Measurements from ENCODE around the gene AGXT.

The AGXT gene

GRCh38 chr2:240899468-240899865 is 30.8 kb downstream of the AGXT start:
- no peaks in the 10 kb centered on the region for H3K27me3 ChIP-seq (ENCODE audit: control insufficient read depth, insufficient read depth, low read length)
- H3K4me1 ChIP-seq (ENCODE audit: control insufficient read depth, insufficient read depth, low read length) = no peaks in the 10 kb centered on the region
- H3K9me3 ChIP-seq (replicated peaks; ENCODE audit: low read length) = no peaks in the 10 kb centered on the region
- no peaks in the 10 kb centered on the region for H3K36me3 ChIP-seq (ENCODE audit: insufficient read depth, low read length)
- H3K4me3 ChIP-seq (ENCODE audit: low read length) = no peak overlapping the region
- H3K4me2 ChIP-seq (ENCODE audit: low read length) = no peak overlapping the region
- H3K9ac ChIP-seq (ENCODE audit: low read depth, low read length) = no peak overlapping the region

GRCh38 chr2:240900141-240900860 is 31.7 kb downstream of the AGXT start:
- peaks cover 2% of the 10 kb centered on the region for H3K27me3 ChIP-seq (ENCODE audit: control insufficient read depth, insufficient read depth, low read length)
- no peak overlapping the region for H3K9ac ChIP-seq (ENCODE audit: low read depth, low read length)
- H3K36me3 ChIP-seq (ENCODE audit: insufficient read depth, low read length) = no peaks in the 10 kb centered on the region
- H3K4me2 ChIP-seq (ENCODE audit: low read length) = no peak overlapping the region
- H3K9me3 ChIP-seq (replicated peaks; ENCODE audit: low read length) = no peaks in the 10 kb centered on the region
- H3K4me3 ChIP-seq (ENCODE audit: low read length) = no peak overlapping the region
- no peaks in the 10 kb centered on the region for H3K4me1 ChIP-seq (ENCODE audit: control insufficient read depth, insufficient read depth, low read length)

GRCh38 chr2:240901986-240902614 is 33.5 kb downstream of the AGXT start:
- no peaks in the 10 kb centered on the region for H3K36me3 ChIP-seq (ENCODE audit: insufficient read depth, low read length)
- no peak overlapping the region for H3K4me3 ChIP-seq (ENCODE audit: low read length)
- no peaks in the 10 kb centered on the region for H3K4me1 ChIP-seq (ENCODE audit: control insufficient read depth, insufficient read depth, low read length)
- no peaks in the 10 kb centered on the region for H3K9me3 ChIP-seq (replicated peaks; ENCODE audit: low read length)
- peaks cover 20% of the 10 kb centered on the region for H3K27me3 ChIP-seq (ENCODE audit: control insufficient read depth, insufficient read depth, low read length)
- no peak overlapping the region for H3K4me2 ChIP-seq (ENCODE audit: low read length)
- H3K9ac ChIP-seq (ENCODE audit: low read depth, low read length) = no peak overlapping the region

GRCh38 chr2:240902615-240903041 is 34.0 kb downstream of the AGXT start:
- H3K27me3 ChIP-seq (ENCODE audit: control insufficient read depth, insufficient read depth, low read length) = peaks cover 24% of the 10 kb centered on the region

GRCh38 chr2:240903191-240904060 is 34.8 kb downstream of the AGXT start:
- Histone ChIP-seq H3K27me3 (ENCODE audit: control insufficient read depth, insufficient read depth, low read length) (peaks cover 24% of the 10 kb centered on the region), H3K4me2 (ENCODE audit: low read length) (no peak overlapping the region), H3K9ac (ENCODE audit: low read depth, low read length) (no peak overlapping the region), H3K4me1 (ENCODE audit: control insufficient read depth, insufficient read depth, low read length) (no peaks in the 10 kb centered on the region), H3K4me3 (ENCODE audit: low read length) (no peak overlapping the region), H3K36me3 (ENCODE audit: insufficient read depth, low read length) (no peaks in the 10 kb centered on the region), H3K9me3 (replicated peaks; ENCODE audit: low read length) (no peaks in the 10 kb centered on the region)

More at GRCh38 chr2:240902615-240903041, 34.0 kb downstream of the AGXT start:
- Histone ChIP-seq H3K36me3 (ENCODE audit: insufficient read depth, low read length) (no peaks in the 10 kb centered on the region), H3K4me3 (ENCODE audit: low read length) (no peak overlapping the region), H3K4me1 (ENCODE audit: control insufficient read depth, insufficient read depth, low read length) (no peaks in the 10 kb centered on the region), H3K9me3 (replicated peaks; ENCODE audit: low read length) (no peaks in the 10 kb centered on the region), H3K4me2 (ENCODE audit: low read length) (no peak overlapping the region), H3K9ac (ENCODE audit: low read depth, low read length) (no peak overlapping the region)

- H3K9ac ChIP-seq (ENCODE audit: low read depth, low read length) = no peak overlapping the region
- no peak overlapping the region for H3K4me2 ChIP-seq (ENCODE audit: low read length)
Observed at GRCh38 chr2:240904216-240905175, 35.9 kb downstream of the AGXT start.

GRCh38 chr2:240905176-240905781 is 36.7 kb downstream of the AGXT start:
- H3K27me3 ChIP-seq (ENCODE audit: control insufficient read depth, insufficient read depth, low read length) = peaks cover 36% of the 10 kb centered on the region
- H3K36me3 ChIP-seq (ENCODE audit: insufficient read depth, low read length) = no peaks in the 10 kb centered on the region
- H3K4me1 ChIP-seq (ENCODE audit: control insufficient read depth, insufficient read depth, low read length) = no peaks in the 10 kb centered on the region
- H3K4me2 ChIP-seq (ENCODE audit: low read length) = no peak overlapping the region
- no peak overlapping the region for H3K4me3 ChIP-seq (ENCODE audit: low read length)
- no peaks in the 10 kb centered on the region for H3K9me3 ChIP-seq (replicated peaks; ENCODE audit: low read length)
- no peak overlapping the region for H3K9ac ChIP-seq (ENCODE audit: low read depth, low read length)

More at GRCh38 chr2:240904216-240905175, 35.9 kb downstream of the AGXT start:
- Histone ChIP-seq H3K4me3 (ENCODE audit: low read length) (no peak overlapping the region), H3K36me3 (ENCODE audit: insufficient read depth, low read length) (no peaks in the 10 kb centered on the region), H3K27me3 (ENCODE audit: control insufficient read depth, insufficient read depth, low read length) (peaks cover 28% of the 10 kb centered on the region), H3K4me1 (ENCODE audit: control insufficient read depth, insufficient read depth, low read length) (no peaks in the 10 kb centered on the region), H3K9me3 (replicated peaks; ENCODE audit: low read length) (no peaks in the 10 kb centered on the region)

- no peaks in the 10 kb centered on the region for H3K9me3 ChIP-seq (replicated peaks; ENCODE audit: low read length)
- H3K9ac ChIP-seq (ENCODE audit: low read depth, low read length) = no peak within 1 kb of the TSS
- no peak within 1 kb of the TSS for H3K4me3 ChIP-seq (ENCODE audit: low read length)
- H3K36me3 ChIP-seq (ENCODE audit: insufficient read depth, low read length) = no peaks in the 10 kb centered on the region
- no peaks in the 10 kb centered on the region for H3K4me1 ChIP-seq (ENCODE audit: control insufficient read depth, insufficient read depth, low read length)
- H3K4me2 ChIP-seq (ENCODE audit: low read length) = no peak within 1 kb of the TSS
- H3K27me3 ChIP-seq (ENCODE audit: control insufficient read depth, insufficient read depth, low read length) = peaks cover 38% of the 10 kb centered on the region
Observed at GRCh38 chr2:240906141-240906910, 37.7 kb downstream of the AGXT start, which contains the start of gene CROCC2. Gene CROCC2 (plus strand): TSS chr2:240906336. CDS start chr2:240906514, 178 bp downstream.

GRCh38 chr2:240906911-240907590 is 38.4 kb downstream of the AGXT start:
- no peak overlapping the region for H3K4me3 ChIP-seq (ENCODE audit: low read length)
- no peaks in the 10 kb centered on the region for H3K9me3 ChIP-seq (replicated peaks; ENCODE audit: low read length)
- no peaks in the 10 kb centered on the region for H3K36me3 ChIP-seq (ENCODE audit: insufficient read depth, low read length)
- peaks cover 38% of the 10 kb centered on the region for H3K27me3 ChIP-seq (ENCODE audit: control insufficient read depth, insufficient read depth, low read length)
- H3K4me2 ChIP-seq (ENCODE audit: low read length) = no peak overlapping the region
- no peak overlapping the region for H3K9ac ChIP-seq (ENCODE audit: low read depth, low read length)
- H3K4me1 ChIP-seq (ENCODE audit: control insufficient read depth, insufficient read depth, low read length) = no peaks in the 10 kb centered on the region

Measured in skeletal muscle satellite cell (primary cell).